HTR-8/SVneo (cell line): Measurements from ENCODE around the gene CDH24.

Source experiments
- DNase-seq: peaks from one replicate; pipeline ENCODE4 v3.0.0; 2011; ENCODE audit warnings: low spot score, mixed read lengths; ENCODE audit not compliant: insufficient read length
- FAIRE-seq: peaks from 2 replicates; lab custom pipeline; 2011; peaks lifted over from hg19 to GRCh38; lab: Jason Lieb, UNC

Gene CDH24

DNA sequence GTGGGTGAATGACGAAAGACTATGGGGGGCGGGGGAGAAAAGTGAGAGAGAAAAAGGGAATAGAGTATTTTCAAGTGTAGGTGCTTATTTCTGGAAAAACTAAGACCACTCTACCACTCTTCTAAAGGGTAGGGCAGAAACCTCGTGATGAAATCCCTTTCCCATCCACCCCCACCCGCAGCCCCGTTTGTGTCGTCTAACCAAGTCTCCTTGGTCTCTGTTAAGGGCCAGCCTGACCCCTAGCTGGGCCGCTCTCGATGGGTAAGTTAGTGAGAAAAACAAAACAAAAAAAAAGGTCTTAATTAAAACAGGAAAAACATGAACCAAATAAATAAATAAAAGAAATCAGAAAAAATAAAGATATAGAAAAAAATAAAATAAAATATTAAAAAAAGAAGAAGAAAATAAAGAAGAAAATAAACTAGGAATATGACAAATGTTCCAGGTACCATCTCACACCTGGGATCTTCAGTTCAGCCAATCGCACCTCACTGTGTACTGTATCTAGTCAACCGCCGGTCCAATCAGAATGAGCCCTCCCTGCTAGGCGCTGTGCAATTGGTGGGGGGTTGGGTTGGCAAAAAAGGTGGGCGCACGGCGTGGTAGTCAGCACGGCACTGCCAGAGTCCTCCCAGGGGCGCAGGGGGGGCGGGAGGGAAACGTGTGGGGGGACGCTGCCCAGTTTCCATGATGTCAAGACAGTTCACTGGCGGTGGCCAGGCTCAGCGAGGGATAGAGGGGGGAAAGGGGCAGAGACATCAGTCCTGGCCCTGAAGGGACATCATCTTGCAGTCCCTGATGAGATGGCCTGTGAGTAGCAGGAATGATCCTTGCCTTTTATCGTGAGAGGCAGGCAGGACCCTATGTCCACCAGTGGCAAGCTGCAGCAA is 9.8 kb upstream of the CDH24 start:
- FAIRE-seq (no peak), DNase-seq (no peak)

DNA sequence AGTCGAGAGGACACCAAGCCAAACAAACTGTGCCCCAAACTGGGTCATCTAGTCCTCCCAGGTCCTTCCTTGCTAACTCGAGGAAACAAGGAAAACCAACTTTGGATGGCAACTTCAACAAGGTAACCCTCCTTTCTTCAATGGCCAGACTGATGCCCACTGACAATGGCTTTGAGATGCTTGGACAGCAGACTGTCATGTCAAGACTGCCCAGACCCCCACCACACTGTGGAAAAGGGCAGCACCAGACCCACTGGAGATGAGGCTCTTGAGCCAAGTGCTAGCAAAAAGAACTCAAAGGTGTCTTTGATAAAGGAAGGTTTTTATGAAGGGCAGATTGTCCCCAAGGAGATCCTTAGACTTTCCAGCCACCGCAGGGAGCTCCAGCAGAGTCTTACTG is 9.0 kb upstream of the CDH24 start:
- DNase-seq: no peak
- FAIRE-seq: no peak

DNA sequence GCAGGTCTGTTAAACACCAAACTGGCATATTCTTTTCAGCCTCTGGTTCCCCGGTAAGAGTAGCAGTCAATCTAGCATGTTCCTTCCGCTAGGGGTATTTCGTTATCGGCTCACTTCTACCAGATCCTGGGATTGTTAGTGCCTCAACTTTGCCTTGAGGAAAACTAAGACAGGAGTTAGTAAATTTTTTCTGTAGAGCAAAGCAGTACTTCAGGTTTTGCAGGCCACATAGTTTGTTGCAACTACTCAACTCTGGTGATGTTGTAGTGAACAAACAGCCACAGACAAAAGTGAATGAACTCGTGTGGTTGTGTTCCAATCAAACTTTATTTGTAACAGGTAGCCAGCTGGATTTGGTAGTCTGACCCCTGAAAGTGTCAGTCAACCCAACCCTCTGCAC is 6.3 kb upstream of the CDH24 start:
- DNase-seq: no peak
- FAIRE-seq: no peak

DNA sequence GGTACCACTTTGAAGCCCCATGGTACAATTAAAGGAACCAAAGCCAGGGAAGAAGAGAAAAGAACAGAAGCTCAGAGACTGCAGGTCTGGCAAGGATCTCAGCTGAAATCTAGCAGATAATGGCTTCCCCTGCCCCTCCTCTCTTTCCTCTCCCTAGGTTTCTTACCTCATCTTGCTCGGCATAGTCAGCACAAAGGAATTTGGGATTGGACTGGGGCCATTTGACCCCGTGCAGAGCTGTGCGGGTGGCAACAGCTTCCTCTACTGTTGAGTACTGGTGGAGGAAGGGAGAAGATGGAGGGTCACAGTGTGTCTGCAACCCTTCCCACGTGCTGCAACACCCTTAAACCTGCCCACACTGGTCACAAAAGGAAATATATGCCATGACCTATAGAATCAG is 4.7 kb upstream of the CDH24 start:
- FAIRE-seq (peak; percentile 78), DNase-seq (peak; percentile 72)

DNA sequence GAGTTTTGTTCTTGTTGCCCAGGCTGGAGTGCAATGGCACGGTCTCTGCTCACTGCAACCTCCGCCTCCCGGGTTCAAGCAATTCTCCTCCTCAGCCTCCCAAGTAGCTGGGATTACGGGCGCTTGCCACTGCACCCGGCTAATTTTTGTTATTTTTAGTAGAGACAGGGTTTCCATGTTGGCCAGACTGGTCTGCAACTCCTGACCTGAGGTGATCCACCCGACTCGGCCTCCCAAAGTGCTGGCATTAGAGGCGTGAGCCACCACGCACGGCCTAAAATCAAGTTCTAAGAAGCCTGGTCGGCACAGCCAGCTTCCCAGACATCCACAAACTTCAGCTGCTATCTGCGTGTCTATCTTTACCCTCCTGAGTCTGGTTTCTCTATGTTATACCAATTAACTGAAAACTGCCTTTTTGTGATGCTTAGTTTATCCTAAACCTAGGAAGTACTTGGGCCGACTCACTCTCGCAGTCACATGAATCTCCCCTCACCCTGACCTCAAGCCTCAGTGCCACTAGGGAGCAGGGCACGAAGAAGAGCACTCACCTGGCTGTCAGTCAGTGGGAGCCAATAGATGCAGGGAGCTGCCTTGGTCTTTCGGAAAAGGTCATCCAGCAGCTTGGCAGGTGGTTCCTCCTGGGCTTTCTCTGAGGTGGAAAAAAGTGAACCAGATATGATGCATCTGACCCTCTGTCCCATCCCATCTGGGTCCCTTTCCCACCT is 3.4 kb upstream of the CDH24 start:
- FAIRE-seq (no peak), DNase-seq (no peak)

DNA sequence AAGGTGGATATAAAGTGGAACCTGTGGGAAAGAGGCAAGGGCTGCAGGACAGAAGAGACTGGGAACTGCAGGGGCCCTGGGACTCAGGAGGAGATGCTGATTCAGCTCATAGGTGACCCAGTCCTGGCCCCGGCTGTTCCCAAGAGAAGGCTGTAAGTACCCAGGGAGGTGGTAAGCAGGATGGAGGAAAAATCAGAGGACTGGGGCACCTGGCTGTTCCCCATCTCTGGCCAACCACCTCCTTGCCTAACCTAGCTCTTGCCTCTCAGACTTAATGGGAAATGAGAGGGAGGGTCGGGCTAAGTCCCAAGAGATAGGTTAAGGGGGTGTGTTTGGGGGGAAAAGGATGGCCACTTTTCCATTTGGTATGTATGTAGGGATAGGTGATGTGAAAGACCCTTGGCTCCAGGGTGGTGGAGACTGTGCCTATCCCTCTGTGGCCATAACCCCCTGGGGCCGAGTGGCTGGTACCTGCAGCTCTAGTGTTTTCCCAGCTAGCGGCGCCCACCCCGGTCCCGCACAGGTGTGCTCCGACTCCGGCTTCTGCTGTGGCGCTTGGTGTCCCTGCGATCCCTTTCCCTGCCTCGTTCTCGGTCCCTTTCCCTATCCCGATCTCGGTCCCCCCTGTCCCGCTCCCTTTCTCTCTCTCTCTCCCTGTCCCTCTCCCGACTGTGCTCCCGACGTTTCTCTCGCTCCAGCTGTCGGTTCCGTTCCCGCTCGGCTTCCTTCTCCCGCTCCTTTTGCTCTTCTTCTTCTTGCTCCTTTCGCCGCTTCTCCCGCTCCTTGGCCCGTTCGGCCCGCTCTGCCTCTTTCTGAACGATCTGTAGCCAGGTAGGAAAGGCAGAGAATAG is 1.6 kb upstream of the CDH24 start:
- no peak for FAIRE-seq
- DNase-seq: no peak

DNA sequence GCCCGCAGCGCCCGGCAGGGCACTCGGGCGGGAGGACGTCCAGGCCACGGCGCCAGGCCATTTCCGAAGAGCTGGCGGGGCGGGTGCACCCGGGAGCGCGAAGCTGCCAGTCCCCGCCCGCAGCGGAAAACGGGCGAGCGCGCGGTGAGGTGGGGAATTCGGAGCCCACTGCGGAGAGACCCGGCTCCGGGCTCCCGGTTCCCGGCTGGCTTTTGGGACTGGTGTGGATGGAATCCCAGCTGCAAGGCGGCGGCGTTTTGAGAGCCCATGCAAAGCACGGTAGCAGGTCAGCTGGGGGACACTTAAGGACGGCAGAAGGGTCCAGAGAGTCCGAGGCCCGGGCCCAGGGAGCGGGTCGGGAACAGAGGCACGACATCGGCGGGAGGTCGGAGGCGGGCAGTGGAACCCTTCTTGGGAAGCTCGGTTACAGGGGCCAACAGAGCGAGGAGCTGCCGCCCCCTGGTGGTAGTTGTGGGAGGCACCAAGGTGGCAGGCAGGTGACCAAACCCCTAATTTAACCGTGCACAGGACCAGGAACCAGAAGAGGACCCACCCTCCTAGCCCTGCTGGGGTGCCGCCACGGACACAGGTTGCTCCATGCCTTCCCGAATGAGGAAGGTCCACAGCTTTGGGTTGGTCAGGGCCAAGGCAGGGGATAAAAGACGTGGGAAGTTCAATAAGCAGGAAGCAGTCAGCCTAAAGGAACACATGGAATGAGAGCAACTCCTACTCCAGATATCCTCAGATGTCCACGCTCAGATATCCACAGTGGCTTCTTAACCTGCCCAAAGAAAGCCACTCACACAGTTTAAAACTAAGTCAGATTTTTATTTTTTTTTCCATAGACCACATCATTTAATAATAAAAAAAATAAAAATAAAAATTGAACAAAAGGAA is 685 bp upstream of the CDH24 start:
- FAIRE-seq (no peak), DNase-seq (peak; percentile 75)

DNA sequence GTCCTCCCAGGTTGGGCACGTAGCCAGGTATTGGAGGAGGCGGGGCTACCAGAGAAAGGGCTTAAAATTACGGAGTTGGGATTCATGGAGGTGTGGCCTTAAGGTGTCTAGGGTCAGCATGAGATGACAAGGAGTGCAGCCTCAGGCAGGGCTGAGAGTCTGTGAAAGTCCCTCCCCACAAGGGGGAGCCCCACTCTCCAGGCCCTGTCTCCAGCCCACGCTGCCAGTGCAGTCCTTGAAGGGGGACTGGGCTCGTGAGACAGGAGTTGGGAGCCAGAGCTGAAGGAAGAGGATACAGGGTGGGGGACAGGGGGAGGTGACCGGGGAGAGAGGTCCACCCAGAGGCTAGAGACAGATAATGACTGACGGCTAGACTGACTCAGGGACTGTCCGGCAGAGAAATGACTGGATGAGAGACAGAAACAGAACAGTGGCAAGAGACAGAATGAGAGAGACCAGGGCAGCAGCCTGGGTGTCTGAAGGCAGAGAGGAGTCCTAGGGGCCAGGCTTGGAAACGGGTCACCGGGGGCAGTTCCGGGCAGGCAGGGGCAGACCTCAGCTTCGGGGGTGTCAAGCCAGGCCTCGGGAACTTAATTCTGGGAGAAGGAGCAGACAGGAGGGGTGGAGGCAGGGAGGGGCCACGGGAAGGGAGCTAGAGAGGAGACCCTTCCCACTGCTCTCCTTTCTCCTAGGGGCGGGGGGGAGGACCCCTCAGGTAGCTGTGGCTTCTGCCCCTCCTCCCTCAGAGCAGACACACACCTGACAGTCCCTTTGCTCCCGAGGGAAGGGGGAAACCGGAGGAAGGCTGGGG is 970 bp downstream of the CDH24 start:
- FAIRE-seq (no peak), DNase-seq (peak; percentile 79)

DNA sequence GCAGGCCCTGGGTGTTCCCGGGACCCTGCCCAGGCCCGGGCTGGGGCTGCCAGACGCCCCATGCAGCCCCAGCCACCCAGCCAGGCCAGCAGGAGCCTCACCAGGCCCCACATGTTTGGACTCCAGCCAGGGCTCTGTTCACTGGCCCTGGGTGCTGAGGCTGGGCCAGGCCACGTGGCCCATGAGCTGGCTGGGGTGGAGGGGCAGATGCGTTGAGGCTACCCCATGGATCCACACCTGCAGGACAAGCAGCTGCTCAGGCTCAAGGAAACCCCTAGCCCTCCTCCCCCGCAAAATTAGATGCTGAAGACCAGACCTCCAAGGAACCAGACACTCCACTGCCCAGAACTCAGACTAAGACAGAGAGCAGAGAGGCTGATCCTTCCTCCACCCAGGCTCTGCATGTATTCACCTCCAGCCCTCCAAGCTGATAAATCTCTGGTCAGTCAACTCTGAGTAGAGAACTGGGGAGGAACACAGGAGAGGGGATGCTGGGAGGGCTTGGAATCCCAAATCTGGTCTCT is 1.6 kb downstream of the CDH24 start:
- DNase-seq (no peak), FAIRE-seq (no peak)

DNA sequence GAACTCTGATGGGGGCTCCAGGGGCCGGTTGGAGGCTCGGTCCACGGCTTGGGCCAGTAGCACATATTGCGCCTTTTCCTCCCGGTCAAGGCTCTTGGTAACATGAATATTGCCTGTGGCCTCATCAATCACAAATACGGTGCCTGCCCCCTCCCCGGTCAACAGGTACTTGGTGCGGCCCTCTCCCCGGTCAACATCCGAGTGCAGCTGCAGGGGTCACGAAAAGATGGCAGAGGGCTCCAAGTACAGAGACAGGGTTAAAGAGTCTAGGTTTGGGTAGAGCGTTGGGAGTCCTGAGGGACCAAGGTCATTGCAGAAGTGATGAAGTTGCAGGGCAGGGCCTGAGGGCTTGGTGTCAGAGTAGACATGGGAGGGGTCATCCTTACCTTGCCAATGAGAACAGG is 2.2 kb downstream of the CDH24 start:
- DNase-seq: no peak
- FAIRE-seq: no peak

DNA sequence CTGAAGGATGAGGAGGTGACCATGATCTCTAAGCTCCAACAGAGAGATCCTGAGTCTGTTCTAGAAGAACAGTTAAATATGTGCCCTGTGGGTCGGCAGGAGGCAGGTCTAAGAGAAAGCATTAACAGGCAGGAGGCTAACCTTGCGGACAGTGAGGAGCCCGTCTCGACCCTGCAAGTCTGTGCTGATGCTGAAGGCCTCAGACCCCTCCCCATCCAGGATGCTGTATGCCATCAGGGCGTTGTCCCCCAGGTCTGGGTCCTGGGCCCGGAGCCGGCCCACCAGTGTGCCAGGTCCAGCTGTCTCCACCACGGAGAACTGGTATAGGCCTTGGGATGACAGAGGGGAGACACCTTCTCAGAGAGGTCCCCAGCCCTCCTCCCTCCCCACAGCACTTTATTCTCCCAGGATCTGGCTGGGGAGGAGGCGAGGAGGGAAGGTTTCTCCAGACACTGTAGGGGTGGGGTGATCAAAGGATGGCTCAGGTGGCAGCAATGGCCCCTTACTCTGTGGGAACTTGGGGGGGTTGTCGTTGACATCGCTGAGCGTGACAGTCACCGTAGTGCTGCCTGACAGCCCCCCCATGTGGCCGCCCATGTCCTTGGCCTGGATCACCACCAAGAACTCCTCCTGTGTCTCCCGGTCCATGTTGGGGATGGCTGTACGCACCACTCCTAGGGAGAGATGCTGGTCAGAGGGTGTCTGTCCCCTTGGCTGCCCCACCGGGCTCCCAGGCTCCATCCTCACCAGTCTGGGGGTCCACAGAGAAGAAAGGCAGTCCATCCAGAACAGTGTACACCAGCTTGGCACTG is 3.1 kb downstream of the CDH24 start:
- FAIRE-seq: no peak
- no peak for DNase-seq

DNA sequence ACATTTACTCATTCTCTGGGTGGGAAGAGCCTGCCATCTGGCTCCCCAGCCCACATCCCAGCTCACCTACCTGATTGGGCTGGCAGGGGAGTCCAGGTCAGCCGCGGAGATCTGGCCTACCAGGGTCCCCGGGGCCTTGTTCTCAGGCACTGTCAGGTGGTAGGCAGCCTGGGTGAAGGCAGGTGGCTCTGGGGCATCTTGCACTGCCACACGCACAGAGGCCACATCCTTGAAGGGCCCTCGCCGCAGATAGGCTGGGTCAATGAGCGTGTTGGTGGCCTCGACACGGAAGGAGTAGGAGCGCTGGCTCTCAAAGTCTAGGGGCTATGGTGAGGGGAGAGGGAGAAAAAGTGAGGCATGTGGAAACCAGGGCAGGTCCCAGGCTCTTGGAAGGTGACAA is 3.9 kb downstream of the CDH24 start:
- FAIRE-seq: no peak

DNA sequence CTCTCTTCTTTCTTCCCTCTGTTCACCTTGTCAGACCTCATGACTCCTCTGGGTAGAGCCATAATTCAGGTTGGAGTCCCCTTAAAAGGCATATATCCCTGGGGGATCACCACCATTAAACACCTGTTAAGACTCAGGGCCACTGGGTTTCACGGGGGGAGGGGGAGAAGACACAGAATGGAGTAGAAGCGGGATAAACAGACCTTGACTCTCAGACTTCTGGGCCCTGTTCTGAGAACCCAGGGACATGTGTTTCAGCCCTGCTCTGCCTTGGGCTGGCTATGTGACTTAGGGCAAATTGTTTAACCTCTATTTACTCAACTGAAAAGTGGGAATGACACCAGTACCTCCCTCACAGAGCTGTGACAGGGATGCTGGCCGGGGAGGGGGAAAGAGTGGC is 4.6 kb downstream of the CDH24 start:
- DNase-seq (no peak), FAIRE-seq (no peak)

More for the DNA sequence above, 3.9 kb downstream of the CDH24 start:
- no peak for DNase-seq

DNA sequence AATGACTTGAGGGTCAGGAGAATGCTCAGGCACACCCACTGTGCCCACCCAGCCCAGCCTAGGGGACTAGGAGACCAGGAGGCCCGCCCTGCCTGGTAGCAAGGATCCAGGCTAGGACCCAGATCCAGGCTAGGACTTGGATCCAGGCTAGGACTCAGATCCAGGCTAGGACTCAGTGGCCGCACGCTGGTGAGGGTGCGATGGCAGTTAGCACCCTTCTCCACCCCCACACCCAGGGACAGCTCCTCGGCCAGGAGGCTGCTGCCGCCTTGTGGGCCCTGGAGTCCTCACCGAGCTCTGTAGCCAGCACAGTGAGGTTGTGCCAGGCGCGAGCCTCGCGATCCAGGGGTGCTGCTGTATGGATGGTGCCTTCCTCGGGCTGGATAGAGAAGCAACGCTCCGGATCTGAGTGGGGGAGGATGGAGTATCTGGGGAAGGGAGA is 5.1 kb downstream of the CDH24 start:
- FAIRE-seq (no peak), DNase-seq (no peak)

DNA sequence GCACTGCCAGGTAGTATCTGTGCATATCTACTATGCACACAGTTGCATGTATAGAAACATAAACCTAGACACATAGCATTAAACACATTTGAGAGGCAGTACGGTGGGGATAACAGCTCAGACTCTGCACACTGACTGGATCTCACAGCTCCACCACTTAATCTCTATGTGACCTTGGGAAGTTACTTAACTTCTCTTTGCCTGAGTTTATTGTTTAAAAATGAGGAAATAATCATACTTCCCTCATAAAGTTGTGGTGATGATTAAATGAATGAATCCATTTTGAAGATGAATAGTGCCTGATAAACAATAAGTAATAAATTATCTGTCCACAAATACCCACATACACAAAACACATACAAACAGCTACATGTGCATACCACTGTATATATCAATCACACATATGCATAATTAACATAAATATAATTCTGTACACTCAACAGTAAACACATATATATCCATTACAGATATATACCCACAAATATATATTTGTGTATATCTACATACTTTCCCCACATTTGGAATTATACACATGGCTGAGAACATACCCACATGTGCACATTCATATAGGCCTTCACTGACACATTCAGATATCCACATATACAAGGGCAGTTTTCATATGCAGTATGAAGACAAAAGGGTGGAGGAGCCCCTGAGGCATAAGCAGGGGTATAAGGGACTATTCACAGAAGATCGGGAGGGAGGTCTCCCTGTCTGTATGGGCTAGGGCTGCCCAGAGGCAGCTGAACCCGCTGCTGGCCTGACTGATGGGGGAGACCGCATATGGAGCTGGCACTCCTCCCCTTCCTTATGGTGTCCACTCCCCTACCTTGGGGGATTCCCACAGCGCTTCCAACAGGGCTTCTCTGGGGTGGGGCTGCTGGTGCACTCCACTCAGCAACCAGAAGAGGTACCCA is 5.9 kb downstream of the CDH24 start:
- FAIRE-seq (no peak), DNase-seq (no peak)

DNA sequence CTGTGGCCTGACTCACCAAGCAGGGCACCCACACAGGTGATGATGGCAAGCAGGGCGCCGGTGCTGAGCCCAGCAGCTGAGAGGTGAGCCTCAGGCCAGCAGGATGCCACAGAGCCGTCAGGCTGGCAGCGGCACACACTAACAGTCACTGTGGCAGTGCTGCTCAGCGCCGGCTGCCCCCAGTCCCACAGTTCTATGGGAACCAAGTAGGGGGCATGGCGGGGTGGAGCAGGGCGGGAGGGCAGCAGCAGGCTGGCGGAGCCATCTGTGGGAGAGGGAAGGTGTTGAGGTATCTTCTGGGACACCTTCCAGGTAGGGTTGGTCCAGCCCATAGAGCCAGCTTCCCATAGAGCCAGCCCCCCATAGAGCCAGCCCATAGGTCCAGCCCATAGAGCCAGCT is 8.3 kb downstream of the CDH24 start:
- no peak for FAIRE-seq

More for the DNA sequence above, 8.3 kb downstream of the CDH24 start:
- DNase-seq: no peak
